Measurements from ENCODE around the gene LPP. TPM values are rescaled to one million over a fixed set of nuclear protein-coding genes. Genes with fewer than 3 reads are reported as not detected.
A peak's percentile ranks its signal among the peaks of the same experiment; 100 is the strongest.

Gene LPP
- total RNA-seq, 1 experiment from 2014 or later: 120 TPM

- H3K9me3 Mint-ChIP-seq (ENCODE audit: unreplicated experiment): no peaks in the 10 kb centered on the region
Measured at GRCh38 chr3:188170461-188171459, 16.8 kb downstream of the LPP start.

GRCh38 chr3:188171682-188172467 lies 17.9 kb downstream of the LPP start:
- no peaks in the 10 kb centered on the region for H3K9me3 Mint-ChIP-seq (ENCODE audit: unreplicated experiment)
- peaks cover 27% of the 10 kb centered on the region for H3K36me3 Mint-ChIP-seq (ENCODE audit: insufficient read depth, unreplicated experiment)
- TF ChIP-seq CTCF (IDR thresholded peaks at IDR 0.05; ENCODE audit: insufficient read depth in 1 of 2, low read depth in 1 of 2, low read length in 1 of 2, severe bottlenecking in 1 of 2, unreplicated experiment in 1 of 2): no peak
- POLR2A ChIA-PET: interaction anchor here (0.5 to 1.0 kb wide), 2 partner anchors 18 to 88 kb away, joined by 4 read pairs; partner anchors contain the start of gene LPP
- H3K4me1 Mint-ChIP-seq (ENCODE audit: low read depth, unreplicated experiment): peaks cover 21% of the 10 kb centered on the region
- H3K4me3 ChIP-seq (ENCODE audit: low read depth, low read length): no peak overlapping the region
- no TSS peak for BruUV-seq (replicated peaks)
- H3K36me3 ChIP-seq (ENCODE audit: control insufficient read depth, insufficient read depth, low read length): no peaks in the 10 kb centered on the region
- DNase-seq: no peak
- intact Hi-C loops (cut with micrococcal nuclease; ENCODE audit: unreplicated experiment): no loop called here
- H3K9me3 ChIP-seq: no peaks in the 10 kb centered on the region
- H3K27ac Mint-ChIP-seq (ENCODE audit: unreplicated experiment): peak overlapping the region; percentile 43
- peak overlapping the region; percentile 30 for H3K4me3 Mint-ChIP-seq (ENCODE audit: unreplicated experiment)
- no peaks in the 10 kb centered on the region for H3K27me3 Mint-ChIP-seq (ENCODE audit: insufficient read depth, unreplicated experiment)
- CTCF ChIA-PET: interaction anchor here (0.5 to 1.0 kb wide), 2 partner anchors 42 to 119 kb away, joined by 3 read pairs; no protein-coding TSS in a partner anchor
- no peaks in the 10 kb centered on the region for H3K27me3 ChIP-seq (replicated peaks; ENCODE audit: control insufficient read depth, insufficient read depth, low read length)
- peaks cover 50% of the 10 kb centered on the region for H3K4me1 ChIP-seq

More at GRCh38 chr3:188170461-188171459, 16.8 kb downstream of the LPP start:
- Mint-ChIP-seq H3K36me3 (ENCODE audit: insufficient read depth, unreplicated experiment) (peaks cover 23% of the 10 kb centered on the region), H3K4me3 (ENCODE audit: unreplicated experiment) (peak overlapping the region; percentile 30), H3K4me1 (ENCODE audit: low read depth, unreplicated experiment) (peaks cover 27% of the 10 kb centered on the region), H3K27ac (ENCODE audit: unreplicated experiment) (peak overlapping the region; percentile 51), H3K27me3 (ENCODE audit: insufficient read depth, unreplicated experiment) (no peaks in the 10 kb centered on the region)
- intact Hi-C loops (cut with micrococcal nuclease; ENCODE audit: unreplicated experiment): no loop called here
- Histone ChIP-seq H3K27me3 (replicated peaks; ENCODE audit: control insufficient read depth, insufficient read depth, low read length) (no peaks in the 10 kb centered on the region), H3K4me3 (ENCODE audit: low read depth, low read length) (no peak overlapping the region), H3K36me3 (ENCODE audit: control insufficient read depth, insufficient read depth, low read length) (no peaks in the 10 kb centered on the region), H3K4me1 (peaks cover 56% of the 10 kb centered on the region), H3K9me3 (no peaks in the 10 kb centered on the region)
- no peak for TF ChIP-seq CTCF (IDR thresholded peaks at IDR 0.05; ENCODE audit: insufficient read depth in 1 of 2, low read depth in 1 of 2, low read length in 1 of 2, severe bottlenecking in 1 of 2, unreplicated experiment in 1 of 2)
- POLR2A ChIA-PET: interaction anchor here (1.0 kb wide), 1 partner anchor 17 kb away, joined by 4 read pairs; the partner anchor contains the start of gene LPP
- DNase-seq: peak; percentile 51 to 67
- CTCF ChIA-PET: interaction anchor here (0.5 to 1.0 kb wide), 2 partner anchors 43 to 118 kb away, joined by 3 read pairs; no protein-coding TSS in a partner anchor
- BruUV-seq (replicated peaks): no TSS peak

All from Caco-2 (cell line).